Sigmoid colon (tissue), 4 donors: Measurements from ENCODE around the gene NTNG2.

Experiments used
- EP300 ChIP-seq, 4 donors: sonication (generic); formaldehyde crosslinking; IDR thresholded peaks; one replicate each; pipeline ENCODE4 v1.6.1; 2017; ENCODE audit warnings: antibody characterized with exemption in 4 of 4
- POLR2A ChIP-seq, 2 donors: fragments of 450-650 bp; IDR thresholded peaks; one replicate each; pipeline ENCODE4 v1.6.1; 2016; ENCODE audit warnings: antibody characterized with exemption in 2 of 2, mild to moderate bottlenecking in 2 of 2, moderate library complexity in 2 of 2
- POLR2AphosphoS5 ChIP-seq, 4 donors: sonication (generic); formaldehyde crosslinking; IDR thresholded peaks; one replicate each; pipeline ENCODE4 v1.6.1; 2017; ENCODE audit warnings: antibody characterized with exemption in 4 of 4
- TF ChIP-seq, protein P1 (sequence below), 4 experiments: fragments of 450-650 bp in 3 of 4; fragments of 200-600 bp in 1 of 4; IDR thresholded peaks; one replicate each; pipeline ENCODE4 v1.5.1; 2016 to 2019; ENCODE audit warnings: antibody characterized with exemption in 4 of 4, mild to moderate bottlenecking in 3 of 4, moderate library complexity in 2 of 4

DNA sequence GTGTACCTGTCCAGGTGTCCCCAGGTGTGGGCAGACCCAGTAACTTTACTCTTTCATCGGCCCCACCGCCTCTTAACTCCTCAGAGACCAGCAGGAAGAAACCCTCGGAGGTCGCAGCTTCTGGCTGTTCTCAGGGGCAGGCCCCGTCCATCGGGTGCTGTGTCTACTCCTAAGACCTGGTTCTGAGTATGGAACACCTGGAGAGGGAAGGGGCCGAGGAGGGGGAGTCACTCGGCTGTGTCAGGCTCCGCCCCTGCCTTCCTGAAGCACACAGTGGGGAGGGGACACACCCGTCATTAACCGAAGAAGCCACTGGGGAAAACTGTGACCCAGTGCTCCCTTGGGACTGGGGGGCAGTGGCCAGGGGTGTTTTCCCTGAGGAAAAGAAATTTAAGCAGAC lies 22.3 kb downstream of the NTNG2 start:
- TF ChIP-seq EP300 (IDR thresholded peaks at IDR 0.05) (no peak), POLR2AphosphoS5 (IDR thresholded peaks at IDR 0.05) (no peak), POLR2A (IDR thresholded peaks at IDR 0.05) (no peak)
- TF ChIP-seq, protein P1, sequence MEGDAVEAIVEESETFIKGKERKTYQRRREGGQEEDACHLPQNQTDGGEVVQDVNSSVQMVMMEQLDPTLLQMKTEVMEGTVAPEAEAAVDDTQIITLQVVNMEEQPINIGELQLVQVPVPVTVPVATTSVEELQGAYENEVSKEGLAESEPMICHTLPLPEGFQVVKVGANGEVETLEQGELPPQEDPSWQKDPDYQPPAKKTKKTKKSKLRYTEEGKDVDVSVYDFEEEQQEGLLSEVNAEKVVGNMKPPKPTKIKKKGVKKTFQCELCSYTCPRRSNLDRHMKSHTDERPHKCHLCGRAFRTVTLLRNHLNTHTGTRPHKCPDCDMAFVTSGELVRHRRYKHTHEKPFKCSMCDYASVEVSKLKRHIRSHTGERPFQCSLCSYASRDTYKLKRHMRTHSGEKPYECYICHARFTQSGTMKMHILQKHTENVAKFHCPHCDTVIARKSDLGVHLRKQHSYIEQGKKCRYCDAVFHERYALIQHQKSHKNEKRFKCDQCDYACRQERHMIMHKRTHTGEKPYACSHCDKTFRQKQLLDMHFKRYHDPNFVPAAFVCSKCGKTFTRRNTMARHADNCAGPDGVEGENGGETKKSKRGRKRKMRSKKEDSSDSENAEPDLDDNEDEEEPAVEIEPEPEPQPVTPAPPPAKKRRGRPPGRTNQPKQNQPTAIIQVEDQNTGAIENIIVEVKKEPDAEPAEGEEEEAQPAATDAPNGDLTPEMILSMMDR (IDR thresholded peaks at IDR 0.05) = no peak
